Measurements from ENCODE around the gene OR5H6. TPM values are rescaled to one million over a fixed set of nuclear protein-coding genes. Genes with fewer than 3 reads are reported as not detected.

Gene OR5H6
- total RNA-seq (2014; rRNA removed; shearing (Covaris generic)) (not detected in 2 replicates), total RNA-seq (2022) (not detected in 2 replicates), Bru-seq, nascent RNA (not detected), BruChase-seq, experiment 1, labeled RNA remaining after a 6-hour chase (not detected), BruChase-seq, experiment 2, labeled RNA remaining after a 2-hour chase (not detected)
- long read RNA-seq: 0 reads

GRCh38 chr3:98263944-98264343, at the start of gene OR5H6:
OR5H6 (plus strand) TSS chr3:98264244; CDS start chr3:98264333, 89 bp downstream.
- Histone ChIP-seq H3K27ac (ENCODE audit: low read depth, low read length, poor library complexity, severe bottlenecking) (no peak within 1 kb of the TSS), H3K4me2 (ENCODE audit: low read length) (no peak within 1 kb of the TSS), H3K79me2 (ENCODE audit: insufficient read depth, low read depth, low read length) (no peaks in the 10 kb centered on the region), H2AFZ (ENCODE audit: low read length) (no peak within 1 kb of the TSS), H4K20me1 (ENCODE audit: insufficient read depth, low read length) (no peaks in the 10 kb centered on the region), H3K36me3 (ENCODE audit: insufficient read depth, low read length) (no peaks in the 10 kb centered on the region), H3K4me3 (ENCODE audit: low read depth, low read length, poor library complexity, severe bottlenecking) (no peak within 1 kb of the TSS), H3K4me1 (ENCODE audit: insufficient read depth, low read length, poor library complexity, severe bottlenecking) (no peaks in the 10 kb centered on the region), H3K9me3 (ENCODE audit: low read length) (no peaks in the 10 kb centered on the region), H3K9me2 (ENCODE audit: insufficient read depth, low read length) (no peaks in the 10 kb centered on the region)
- CTCF ChIA-PET (ENCODE audit: unreplicated experiment): no interaction called here
- POLR2A ChIA-PET: interaction anchor here (1.0 kb wide), 1 partner anchor 21 kb away, joined by 3 read pairs; no protein-coding TSS in a partner anchor
- TF ChIP-seq CTCF (conservative IDR thresholded peaks at IDR 0.05; ENCODE audit: low read length) (no peak), EZH2phosphoT487 (IDR thresholded peaks at IDR 0.05; ENCODE audit: borderline replicate concordance, low read depth, low read length) (no peak)
- BruUV-seq (replicated peaks): no TSS peak
- no peak for DNase-seq (ENCODE audit: low spot score)
- intact Hi-C loops (cut with micrococcal nuclease; ENCODE audit: unreplicated experiment): no loop called here

GRCh38 chr3:98215051-98215450, 49.0 kb upstream of the OR5H6 start:
- no peak overlapping the region for H3K4me2 ChIP-seq (ENCODE audit: low read length)
- TF ChIP-seq EZH2phosphoT487 (IDR thresholded peaks at IDR 0.05; ENCODE audit: borderline replicate concordance, low read depth, low read length) (no peak), CTCF (conservative IDR thresholded peaks at IDR 0.05; ENCODE audit: low read length) (no peak)
- no peak overlapping the region for H3K4me3 ChIP-seq (ENCODE audit: low read depth, low read length, poor library complexity, severe bottlenecking)
- H2AFZ ChIP-seq (ENCODE audit: low read length): no peak overlapping the region
- BruUV-seq (replicated peaks): no TSS peak
- ChIA-PET CTCF (ENCODE audit: unreplicated experiment) (no interaction called here), POLR2A (no interaction called here)
- H3K4me1 ChIP-seq (ENCODE audit: insufficient read depth, low read length, poor library complexity, severe bottlenecking): no peaks in the 10 kb centered on the region
- H3K9me2 ChIP-seq (ENCODE audit: insufficient read depth, low read length): no peaks in the 10 kb centered on the region
- no peaks in the 10 kb centered on the region for H3K79me2 ChIP-seq (ENCODE audit: insufficient read depth, low read depth, low read length)
- no peaks in the 10 kb centered on the region for H4K20me1 ChIP-seq (ENCODE audit: insufficient read depth, low read length)
- H3K27ac ChIP-seq (ENCODE audit: low read depth, low read length, poor library complexity, severe bottlenecking): no peak overlapping the region
- no peaks in the 10 kb centered on the region for H3K9me3 ChIP-seq (ENCODE audit: low read length)
- no peaks in the 10 kb centered on the region for H3K36me3 ChIP-seq (ENCODE audit: insufficient read depth, low read length)
- no peak for DNase-seq (ENCODE audit: low spot score)
- intact Hi-C loops (cut with micrococcal nuclease; ENCODE audit: unreplicated experiment): no loop called here

- Histone ChIP-seq H3K79me2 (ENCODE audit: insufficient read depth, low read depth, low read length) (no peaks in the 10 kb centered on the region), H3K4me1 (ENCODE audit: insufficient read depth, low read length, poor library complexity, severe bottlenecking) (no peaks in the 10 kb centered on the region), H3K9me2 (ENCODE audit: insufficient read depth, low read length) (no peaks in the 10 kb centered on the region), H3K4me2 (ENCODE audit: low read length) (no peak overlapping the region), H3K4me3 (ENCODE audit: low read depth, low read length, poor library complexity, severe bottlenecking) (no peak overlapping the region), H4K20me1 (ENCODE audit: insufficient read depth, low read length) (no peaks in the 10 kb centered on the region), H2AFZ (ENCODE audit: low read length) (no peak overlapping the region), H3K9me3 (ENCODE audit: low read length) (no peaks in the 10 kb centered on the region), H3K27ac (ENCODE audit: low read depth, low read length, poor library complexity, severe bottlenecking) (no peak overlapping the region), H3K36me3 (ENCODE audit: insufficient read depth, low read length) (no peaks in the 10 kb centered on the region)
- ChIA-PET POLR2A (no interaction called here), CTCF (ENCODE audit: unreplicated experiment) (no interaction called here)
- intact Hi-C loops (cut with micrococcal nuclease; ENCODE audit: unreplicated experiment): no loop called here
- DNase-seq (ENCODE audit: low spot score): no peak
- no peak for TF ChIP-seq EZH2phosphoT487 (IDR thresholded peaks at IDR 0.05; ENCODE audit: borderline replicate concordance, low read depth, low read length)
- TF ChIP-seq CTCF (conservative IDR thresholded peaks at IDR 0.05; ENCODE audit: low read length): no peak
- no TSS peak for BruUV-seq (replicated peaks)
Measured at GRCh38 chr3:98223907-98224672, 40.0 kb upstream of the OR5H6 start.
